ENCODE results near the gene NOTUM.

GRCh38 chr17:81951785-81952684 lies 9.0 kb downstream of the NOTUM start:
- TF ChIP-seq POLR2A (IDR thresholded peaks at IDR 0.05) = no peak
- TF ChIP-seq CTCF (IDR thresholded peaks at IDR 0.05) = no peak
